ENCODE results near the gene RP2. TPM values are rescaled to one million over a fixed set of nuclear protein-coding genes. Genes with fewer than 3 reads are reported as not detected.

Gene RP2
- total RNA-seq, 1 experiment from 2014 or later: 5.7 TPM

GRCh38 chrX:46837558-46838485 lies 979 bp downstream of the RP2 start:
- TF ChIP-seq MAX (IDR thresholded peaks at IDR 0.05) (no peak), ZFX (IDR thresholded peaks at IDR 0.05) (no peak), SRF (IDR thresholded peaks at IDR 0.05; ENCODE audit: low read depth) (no peak), SIN3A (IDR thresholded peaks at IDR 0.05; ENCODE audit: low read depth) (no peak), POLR2AphosphoS5 (IDR thresholded peaks at IDR 0.05; ENCODE audit: low read depth, low read length) (no peak), REST (IDR thresholded peaks at IDR 0.05; ENCODE audit: low read depth) (no peak), CBX3 (IDR thresholded peaks at IDR 0.05; ENCODE audit: low read depth) (no peak), ZBTB33 (IDR thresholded peaks at IDR 0.05; ENCODE audit: extremely low read depth, insufficient replicate concordance, low read length) (no peak), RAD21 (IDR thresholded peaks at IDR 0.05; ENCODE audit: low read depth) (no peak), CTCF (IDR thresholded peaks at IDR 0.05 in 2 of 3, conservative IDR thresholded peaks at IDR 0.05 in 1 of 3; ENCODE audit: borderline replicate concordance in 1 of 3, insufficient read depth in 1 of 3, low read depth in 2 of 3, low read length in 2 of 3) (no peak), TCF7L2 (IDR thresholded peaks at IDR 0.05; ENCODE audit: borderline replicate concordance, extremely low read depth, insufficient read depth, insufficient read length) (no peak), EZH2 (IDR thresholded peaks at IDR 0.05) (no peak), JUND (IDR thresholded peaks at IDR 0.05) (no peak), YY1 (IDR thresholded peaks at IDR 0.05; ENCODE audit: extremely low read depth, insufficient replicate concordance, low read depth, low read length) (no peak), POLR2A (IDR thresholded peaks at IDR 0.05; ENCODE audit: borderline replicate concordance, extremely low read depth, insufficient read depth, insufficient read length) (no peak)
- Histone ChIP-seq H3K4me2 (ENCODE audit: low read length) (peak overlapping the region; percentile 72), H4K20me1 (ENCODE audit: insufficient read depth) (no peaks in the 10 kb centered on the region), H3K4me1 (ENCODE audit: control insufficient read depth in 1 of 2, insufficient read depth in 2 of 2, low read length in 2 of 2) (peaks cover 6 to 22% of the 10 kb centered on the region in 2 experiments; a peak in 3 of 4 replicates), H3K9ac (ENCODE audit: low read length) (peak overlapping the region; percentile 74), H2AFZ (ENCODE audit: low read depth, low read length, poor library complexity, severe bottlenecking) (no peak overlapping the region), H3K4me3 (replicated peaks in 1 of 2; ENCODE audit: low read depth in 1 of 2, low read length in 2 of 2) (peak overlapping the region; percentile 74 to 78), H3K36me3 (ENCODE audit: control insufficient read depth in 1 of 2, insufficient read depth in 2 of 2, low read length in 2 of 2) (no peaks in the 10 kb centered on the region), H3K9me2 (ENCODE audit: insufficient read depth) (no peaks in the 10 kb centered on the region), H3K27me3 (ENCODE audit: insufficient read depth, low read length) (no peaks in the 10 kb centered on the region), H3K79me2 (ENCODE audit: insufficient read depth, low read length) (peaks cover 27% of the 10 kb centered on the region), H3K9me3 (ENCODE audit: control insufficient read depth in 1 of 2, insufficient read depth in 1 of 2, low read depth in 1 of 2, low read length in 2 of 2) (no peaks in the 10 kb centered on the region), H3K27ac (ENCODE audit: low read depth, low read length) (peak overlapping the region; percentile 66)
- RAD21 ChIA-PET (ENCODE audit: low non-redundant PET in 1 of 2, low total read pairs in 2 of 2, uncharacterized antibody in 2 of 2, unreplicated experiment in 2 of 2): no interaction called here
- no peak for DNase-seq (ENCODE audit: low read depth, low spot score)
- POLR2A ChIA-PET: no interaction called here
- BruUV-seq (replicated peaks): TSS peak; percentile 55
- intact Hi-C loops (cut with micrococcal nuclease): no loop called here
- no peak for ATAC-seq
- CTCF ChIA-PET: no interaction called here

All from HCT116 (cell line).